SIG-M5 (cell line): ENCODE results near the gene DAND5.
"Not testable (repeated sequence)": the region's sequence is repeated elsewhere in the genome, so short reads cannot be mapped to it uniquely, and the experiment has no call there.

Experiments used
- DNase-seq: peaks from one replicate; lab custom pipeline; 2025; lab: John Stamatoyannopoulos, UW

The DAND5 gene

DNA sequence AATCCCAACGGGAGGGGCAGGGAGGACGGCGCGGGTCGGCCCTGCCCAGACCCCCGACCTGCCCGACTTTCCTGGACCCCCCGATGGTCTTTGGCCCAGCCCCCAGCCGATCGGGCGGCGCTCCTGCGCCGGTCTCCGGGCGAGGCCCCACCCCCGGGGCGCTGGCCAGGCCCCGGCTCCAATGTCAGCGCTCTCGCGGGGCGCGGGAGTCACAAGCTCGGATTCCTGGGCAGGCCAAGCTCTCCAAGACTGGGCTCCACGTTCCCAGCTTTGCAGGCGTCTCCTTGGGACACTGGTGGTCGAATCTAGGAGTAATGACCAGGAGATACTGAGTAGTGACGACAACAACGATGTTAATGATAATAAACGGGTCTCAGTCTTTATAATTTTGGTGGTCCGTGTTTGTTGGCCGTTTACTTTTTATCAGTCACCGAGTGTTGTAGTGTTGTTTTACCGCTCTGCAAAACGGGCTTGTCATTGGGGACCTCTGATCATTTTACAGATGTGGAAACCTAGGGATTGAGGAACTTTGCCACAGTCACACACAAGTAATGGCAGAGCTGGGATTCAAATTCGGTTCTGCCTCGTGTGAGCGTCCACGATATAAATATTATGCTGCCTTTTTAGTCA is 23.2 kb upstream of the DAND5 start:
- DNase-seq, result no peak

DNA sequence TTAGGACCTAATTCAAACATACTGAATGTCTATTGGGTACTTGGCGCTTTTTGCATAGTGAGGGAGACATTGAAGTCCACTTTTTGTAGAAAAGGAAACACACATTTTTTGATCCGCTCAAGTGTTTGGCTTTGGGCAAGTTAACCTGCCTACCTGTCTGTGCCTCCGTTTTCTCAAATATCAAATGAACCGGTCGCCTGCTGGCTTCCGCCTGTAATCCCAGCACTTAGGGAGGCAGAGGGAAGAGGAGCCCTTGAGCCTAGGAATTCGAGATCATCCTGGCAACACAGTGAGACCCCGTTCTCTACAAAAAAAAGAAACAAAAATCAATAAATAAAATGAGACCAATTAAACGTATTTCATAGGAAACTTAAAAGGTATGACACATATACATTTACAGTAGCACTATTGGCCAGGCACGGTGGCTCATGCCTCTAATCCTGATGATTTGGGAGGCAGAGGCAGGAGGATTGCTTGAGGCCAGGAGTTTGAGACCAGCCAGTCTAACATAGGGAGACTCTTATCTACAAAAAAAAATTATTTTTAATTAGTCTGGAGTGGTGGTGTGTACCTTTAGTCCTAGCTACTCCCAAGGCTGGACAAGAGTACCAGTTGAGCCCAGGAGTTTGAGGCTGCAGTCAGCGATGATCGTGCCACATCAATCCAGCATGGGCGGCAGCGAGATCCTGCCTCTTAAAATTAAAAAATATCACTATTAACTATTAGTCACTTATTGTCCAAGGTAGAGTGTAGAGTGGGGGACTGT is 22.5 kb upstream of the DAND5 start:
- DNase-seq, result no peak

- DNase-seq, result no peak
These were observed 21.4 kb upstream of the DAND5 start for GRCh38 chr19:12947702-12948611.

- no peak for DNase-seq
These were observed 20.6 kb upstream of the DAND5 start for GRCh38 chr19:12948612-12949362.

- DNase-seq, result no peak
These were observed 19.8 kb upstream of the DAND5 start for GRCh38 chr19:12949363-12950283.

DNA sequence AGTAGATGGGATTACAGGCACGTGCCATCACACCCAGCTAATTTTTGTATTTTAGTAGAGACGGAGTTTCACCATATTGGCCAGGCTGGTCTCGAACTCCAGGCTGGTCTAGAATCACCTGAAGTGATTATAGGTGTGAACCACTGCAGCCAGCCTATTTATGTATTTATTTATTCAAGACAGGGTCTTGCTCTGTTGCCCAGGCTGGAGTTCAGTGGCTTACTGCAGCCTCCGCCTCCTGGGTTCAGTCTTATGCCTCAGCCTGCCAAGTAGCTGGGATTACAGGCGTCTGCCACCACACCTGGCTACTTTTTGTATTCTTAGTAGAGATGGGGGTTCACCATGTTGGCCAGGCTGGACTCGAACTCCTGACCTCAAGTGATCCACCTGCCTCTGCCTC is 17.3 kb upstream of the DAND5 start:
- not testable (repeated sequence) for DNase-seq

DNA sequence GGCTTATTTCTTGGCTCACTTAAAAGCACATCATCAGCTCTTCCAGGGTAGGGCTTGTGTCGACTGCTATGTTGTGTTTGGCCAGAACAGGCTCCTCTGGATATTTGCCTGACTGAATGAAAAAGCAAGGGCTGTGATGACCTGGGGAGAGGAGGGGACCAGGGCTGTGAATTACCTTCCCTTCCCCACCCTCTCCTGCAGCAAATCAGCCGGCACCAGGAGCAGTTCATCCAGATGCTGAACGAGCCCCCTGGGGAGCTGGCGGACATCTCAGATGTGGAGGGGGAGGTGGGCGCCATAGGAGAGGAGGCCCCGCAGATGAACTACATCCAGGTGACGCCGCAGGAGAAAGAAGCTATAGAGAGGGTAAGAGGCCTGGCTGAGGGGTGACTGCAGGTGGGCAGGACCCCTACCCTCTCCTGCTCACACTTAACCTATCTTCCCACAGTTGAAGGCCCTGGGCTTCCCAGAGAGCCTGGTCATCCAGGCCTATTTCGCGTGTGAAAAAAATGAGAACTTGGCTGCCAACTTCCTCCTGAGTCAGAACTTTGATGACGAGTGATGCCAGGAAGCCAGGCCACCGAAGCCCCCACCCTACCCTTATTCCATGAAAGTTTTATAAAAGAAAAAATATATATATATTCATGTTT is 16.8 kb upstream of the DAND5 start:
- no peak for DNase-seq

DNA sequence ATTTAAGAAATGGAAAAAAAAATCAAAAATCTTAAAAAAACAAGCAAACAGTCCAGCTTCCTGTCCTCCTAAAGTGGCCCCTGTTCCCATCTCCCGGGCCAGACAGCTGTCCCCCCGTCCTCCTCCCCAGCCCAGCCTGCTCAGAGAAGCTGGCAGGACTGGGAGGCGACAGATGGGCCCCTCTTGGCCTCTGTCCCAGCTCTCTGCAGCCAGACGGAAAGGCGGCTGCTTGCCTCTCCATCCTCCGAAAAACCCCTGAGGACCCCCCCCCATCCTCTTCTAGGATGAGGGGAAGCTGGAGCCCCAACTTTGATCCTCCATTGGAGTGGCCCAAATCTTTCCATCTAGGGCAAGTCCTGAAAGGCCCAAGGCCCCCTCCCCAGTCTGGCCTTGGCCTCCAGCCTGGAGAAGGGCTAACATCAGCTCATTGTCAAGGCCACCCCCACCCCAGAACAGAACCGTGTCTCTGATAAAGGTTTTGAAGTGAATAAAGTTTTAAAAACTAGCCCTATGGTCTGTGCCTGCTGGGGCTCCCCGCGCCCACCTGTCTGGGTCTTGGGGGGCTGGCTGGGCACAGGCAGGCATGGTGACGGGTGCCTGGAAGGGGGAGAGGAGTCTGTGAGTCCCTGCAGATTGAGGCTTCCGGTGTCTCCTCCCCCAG is 16.1 kb upstream of the DAND5 start:
- DNase-seq, result no peak

GRCh38 chr19:12953799-12954611 is 15.4 kb upstream of the DAND5 start:
- no peak for DNase-seq

DNA sequence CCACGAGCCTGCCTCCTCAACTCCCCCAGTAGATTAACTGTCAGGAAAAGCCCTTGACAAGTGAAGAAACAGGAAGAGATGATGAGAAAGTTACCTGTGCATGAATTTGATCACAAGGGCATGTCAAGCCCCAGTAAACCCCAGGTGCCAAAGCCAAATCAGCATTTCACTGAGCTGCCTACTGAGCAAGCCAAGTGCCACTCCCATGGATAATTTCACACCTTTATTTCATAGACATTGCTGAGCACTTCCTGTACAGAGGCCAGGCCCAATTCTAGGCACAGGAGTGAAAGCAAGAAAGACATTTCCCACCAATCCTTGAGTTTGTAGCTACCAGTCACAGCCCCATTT is 14.8 kb upstream of the DAND5 start:
- no peak for DNase-seq

- DNase-seq, result not testable (repeated sequence)
These were observed 13.8 kb upstream of the DAND5 start for GRCh38 chr19:12955575-12955974.

GRCh38 chr19:12955996-12956395 is 13.4 kb upstream of the DAND5 start:
- no peak for DNase-seq

DNA sequence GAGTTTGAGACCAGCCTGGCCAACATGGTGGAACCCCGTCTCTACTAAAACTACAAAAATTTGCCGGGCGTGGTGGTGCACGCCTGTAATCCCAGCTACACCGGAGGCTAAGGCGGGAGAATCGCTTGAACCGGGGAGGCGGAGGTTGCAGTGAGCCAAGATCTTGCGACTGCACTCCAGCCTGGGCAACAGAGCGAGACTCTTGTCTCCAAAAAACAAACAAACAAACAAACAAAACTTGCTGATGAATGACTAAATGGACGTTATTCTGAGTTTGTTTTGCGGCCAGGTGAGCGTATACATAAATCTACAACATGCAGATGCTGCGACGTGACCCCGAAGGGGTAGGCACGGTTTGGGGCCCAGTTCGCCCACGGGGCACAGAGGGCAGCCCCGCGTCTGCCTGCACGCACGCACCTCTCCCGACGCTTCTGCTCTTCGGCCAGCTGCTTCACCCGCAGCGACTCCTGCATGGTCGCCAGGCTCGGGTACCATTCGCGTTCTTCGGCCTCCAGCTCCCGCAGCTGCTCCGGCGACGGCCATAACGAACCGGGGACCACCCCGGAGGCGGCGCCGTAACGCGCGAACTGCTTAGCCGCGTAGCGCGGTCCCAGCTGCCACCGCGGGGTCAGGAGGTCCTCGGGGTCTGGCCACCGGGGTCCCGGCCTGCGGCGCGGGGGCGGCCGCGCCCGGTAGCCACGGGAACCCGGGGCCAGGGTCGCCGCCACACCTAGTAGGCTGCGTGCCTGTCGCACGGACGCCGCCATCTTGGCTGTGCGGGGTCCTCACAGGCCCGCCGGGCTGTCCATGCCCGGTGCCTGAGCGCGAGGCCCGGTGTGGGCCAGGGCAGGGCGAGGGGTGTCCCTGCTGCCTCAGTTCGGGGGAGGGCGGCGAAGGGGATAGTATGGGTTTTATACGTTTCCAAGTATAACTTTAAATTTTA is 12.7 kb upstream of the DAND5 start, which contains the start of gene GADD45GIP1:
TSS of gene GADD45GIP1 (minus strand) at position 778 of the 943 bp plus-strand sequence. CDS start at position 767, 11 bp downstream.
- no peak for DNase-seq

DNA sequence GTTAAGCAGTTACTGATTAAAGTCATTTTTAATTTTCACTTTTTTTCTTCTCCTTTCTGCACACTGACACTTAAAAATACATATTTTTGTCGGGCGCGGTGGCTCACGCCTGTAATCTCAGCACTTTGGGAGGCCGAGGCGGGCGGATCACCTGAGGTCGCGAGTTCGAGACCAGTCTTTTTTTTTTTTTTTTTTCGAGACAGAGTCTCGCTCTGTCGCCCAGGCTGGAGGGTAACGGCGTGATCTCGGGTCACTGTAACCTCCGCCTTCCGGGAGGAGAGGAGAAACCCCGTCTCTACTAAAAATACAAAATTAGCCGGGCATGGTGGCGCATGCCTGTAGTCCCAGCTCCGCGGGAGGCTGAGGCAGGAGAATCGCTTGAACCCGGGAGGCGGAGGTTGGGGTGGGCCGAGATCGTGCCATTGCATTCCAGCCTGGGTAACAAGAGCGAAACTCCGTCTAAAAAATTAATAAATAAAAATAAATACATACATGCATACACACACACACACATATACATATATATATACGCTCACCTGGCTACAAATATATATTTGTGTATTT is 11.9 kb upstream of the DAND5 start:
- DNase-seq, result not testable (repeated sequence)

DNA sequence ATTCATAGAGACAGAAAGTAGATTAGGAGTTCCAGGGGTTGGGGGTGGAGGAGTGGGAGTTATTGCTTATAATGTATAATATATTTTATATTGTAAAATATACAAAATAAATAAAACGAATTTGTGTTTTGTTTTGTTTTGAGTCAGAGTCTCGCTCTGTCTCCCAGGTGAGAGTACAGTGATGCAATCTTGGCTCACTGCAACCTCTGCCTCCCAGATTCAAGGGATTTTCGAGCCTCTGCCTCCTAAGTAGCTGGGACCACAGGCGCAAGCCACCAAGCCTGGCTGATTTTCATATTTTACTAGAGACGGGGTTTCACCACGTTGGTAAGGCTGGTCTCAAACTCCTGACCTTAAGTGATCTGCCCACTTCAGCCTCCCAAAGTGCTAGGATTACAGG is 9.9 kb upstream of the DAND5 start:
- DNase-seq, result no peak

DNA sequence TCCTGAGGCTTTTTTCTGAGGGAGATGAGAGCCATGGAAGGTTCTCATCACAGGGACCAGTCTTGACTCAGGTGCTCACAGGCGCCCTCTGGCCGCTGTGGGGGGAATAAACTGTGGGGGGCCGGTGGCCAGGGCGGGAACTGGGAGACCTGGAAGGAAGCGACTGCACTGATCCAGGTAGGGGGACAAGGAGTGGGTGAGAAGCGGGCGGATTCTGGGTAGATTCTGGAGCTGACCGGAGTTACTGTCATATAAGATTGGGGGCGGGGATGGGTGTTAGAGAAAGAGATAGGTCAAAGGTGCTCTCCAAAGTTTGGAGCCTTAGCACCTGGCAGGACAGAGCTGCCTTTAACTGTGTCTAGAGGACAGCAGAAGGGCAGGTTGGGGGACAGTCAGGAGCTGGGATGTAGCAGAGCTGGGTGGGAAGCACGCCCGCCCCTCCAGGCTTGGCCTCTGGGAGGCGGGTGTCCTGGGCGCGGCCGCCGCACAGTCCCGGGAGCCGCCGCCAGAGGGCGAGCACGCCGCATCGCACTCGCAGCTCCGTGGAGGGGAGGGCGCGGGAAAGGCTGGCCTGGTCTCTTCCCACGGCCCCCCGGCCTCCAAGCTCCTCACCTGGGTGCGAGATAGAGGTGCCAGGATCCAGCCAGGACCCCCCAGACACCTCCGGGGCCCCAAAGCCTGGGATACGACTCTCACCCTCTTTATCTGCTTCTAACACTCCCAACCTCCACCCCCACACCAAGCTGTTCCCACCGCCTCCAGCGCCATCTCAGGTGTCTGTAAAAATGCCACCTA is 4.2 kb upstream of the DAND5 start:
- no peak for DNase-seq

GRCh38 chr19:12965812-12966135 is 3.6 kb upstream of the DAND5 start:
- DNase-seq, result no peak
